ENCODE measurements around the gene KRTAP5-10.
"Not testable (repeated sequence)": the region's sequence is repeated elsewhere in the genome, so short reads cannot be mapped to it uniquely, and the experiment has no call there.

Gene KRTAP5-10

DNA sequence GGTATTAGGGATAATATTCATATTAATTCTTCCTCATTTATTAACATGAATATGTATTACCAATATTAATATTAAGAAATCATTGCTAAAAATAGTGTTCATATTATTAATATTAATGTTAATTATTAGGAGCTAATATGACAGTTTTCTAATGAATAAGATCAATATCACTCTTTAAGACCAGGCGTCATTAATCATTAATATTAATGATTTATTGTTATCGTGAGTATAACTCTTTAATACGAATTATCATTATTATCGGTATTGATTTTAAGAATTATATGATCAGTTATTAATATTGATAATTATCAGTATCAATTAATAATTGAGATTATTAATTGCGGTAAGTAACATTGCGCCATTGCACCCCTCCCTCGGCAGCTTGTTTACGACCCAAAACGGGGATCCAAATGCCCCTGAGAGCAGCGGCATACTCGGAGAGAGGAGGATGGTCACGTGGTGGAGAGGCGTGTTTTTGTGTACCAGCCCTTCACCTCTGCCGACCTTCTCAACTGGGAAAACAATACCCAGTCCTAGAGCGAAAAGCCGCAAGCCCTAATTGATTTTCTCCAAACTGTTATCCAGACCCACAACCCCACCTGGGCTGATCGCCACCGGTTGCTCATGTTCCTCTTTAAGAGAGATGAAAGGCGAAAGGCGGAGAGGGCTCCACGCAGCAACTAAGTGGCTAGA is 46.0 kb downstream of the KRTAP5-10 start:
- not testable (repeated sequence) for DNase-seq (ENCODE audit: low read depth)

DNA sequence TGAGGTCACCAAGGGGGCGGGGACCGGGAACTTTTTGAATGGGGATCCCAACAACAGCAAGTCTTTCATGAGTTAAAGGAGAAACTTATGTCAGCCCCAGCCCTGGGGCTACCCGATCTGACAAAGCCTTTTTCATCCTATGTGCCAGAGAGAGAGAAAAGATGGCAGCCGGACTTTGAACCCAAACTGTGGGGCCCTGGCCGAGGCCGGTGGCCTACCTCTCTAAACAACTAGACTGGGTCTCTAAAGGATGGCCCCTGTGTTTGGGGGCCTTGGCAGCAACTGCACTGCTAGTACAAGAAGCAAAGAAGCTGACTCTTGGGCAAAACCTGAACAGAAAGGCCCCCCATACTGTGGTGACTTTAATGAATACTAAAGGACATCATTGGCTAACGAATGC is 48.6 kb downstream of the KRTAP5-10 start:
- DNase-seq (ENCODE audit: low read depth), result not testable (repeated sequence)

DNA sequence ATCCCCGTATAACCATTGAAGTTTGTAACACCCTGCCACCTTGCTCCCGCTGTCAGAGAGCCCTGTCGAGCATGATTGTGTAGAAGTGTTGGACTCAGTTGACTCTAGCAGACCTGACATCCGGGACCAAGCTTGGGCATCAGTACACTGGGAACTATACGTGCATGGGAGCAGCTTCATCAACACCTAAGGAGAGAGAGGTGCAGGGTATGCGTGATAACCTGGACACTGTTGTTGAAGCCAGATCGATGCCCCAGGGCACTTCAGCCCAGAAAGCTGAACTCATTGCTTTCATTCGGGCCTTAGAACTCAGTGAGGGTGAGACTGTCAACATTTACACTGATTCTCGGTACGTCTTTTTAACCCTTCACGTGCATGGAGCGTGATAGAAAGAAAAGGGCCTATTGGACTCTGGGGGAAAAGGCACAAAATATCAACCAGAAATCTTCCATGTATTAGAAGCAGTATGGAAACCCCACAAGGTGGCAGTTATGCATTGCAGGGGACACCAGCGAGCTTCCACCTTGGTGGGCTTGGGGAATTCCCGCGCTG is 49.1 kb downstream of the KRTAP5-10 start:
- not testable (repeated sequence) for DNase-seq (ENCODE audit: low read depth)

DNA sequence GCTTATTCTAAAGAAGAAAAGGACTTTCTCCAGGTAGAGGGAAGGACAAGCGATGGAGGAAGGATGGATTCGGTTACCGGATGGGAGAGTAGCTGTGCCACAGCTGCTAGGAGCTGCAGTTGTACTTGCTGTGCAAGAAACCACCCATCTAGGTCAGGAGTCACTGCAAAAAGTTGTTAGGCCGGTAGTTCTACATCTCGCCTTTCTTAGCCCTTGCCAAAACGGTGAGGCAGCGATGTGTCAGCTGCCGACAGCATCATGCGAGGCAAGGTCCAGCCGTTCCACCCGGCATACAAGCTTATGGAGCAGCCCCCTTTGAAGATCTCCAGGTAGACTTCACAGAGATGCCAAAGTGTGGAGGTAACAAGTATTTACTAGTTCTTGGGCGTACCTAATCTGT is 49.6 kb downstream of the KRTAP5-10 start:
- not testable (repeated sequence) for DNase-seq (ENCODE audit: low read depth)
